Colonic mucosa (tissue), 4 donors: ENCODE results near the gene DPH1. TPM values are rescaled to one million over a fixed set of nuclear protein-coding genes. Genes with fewer than 3 reads are reported as not detected.

Experiments used
- DNase-seq: peaks from one replicate; pipeline ENCODE4 v3.0.0-alpha.2; 2020
- H3K27ac ChIP-seq: fragments of 200-600 bp; one replicate; pipeline ENCODE4 v1.8.0; 2021
- H3K27me3 ChIP-seq: fragments of 200-600 bp; one replicate; pipeline ENCODE4 v1.8.0; 2021
- H3K36me3 ChIP-seq: fragments of 200-600 bp; one replicate; pipeline ENCODE4 v1.8.0; 2021
- H3K4me1 ChIP-seq: fragments of 200-600 bp; one replicate; pipeline ENCODE4 v1.8.0; 2021; ENCODE audit warnings: mild to moderate bottlenecking
- H3K4me3 ChIP-seq: fragments of 200-600 bp; one replicate; pipeline ENCODE4 v1.8.0; 2021
- H3K9ac ChIP-seq, 2 donors: one replicate each; pipeline ENCODE4 v1.7.0; 2013; ENCODE audit warnings: control low read depth in 2 of 2, low read depth in 2 of 2, low read length in 2 of 2
- H3K9me3 ChIP-seq: fragments of 200-600 bp; one replicate; pipeline ENCODE4 v1.8.0; 2021
- intact Hi-C: fragments of 100-400 bp; cut with DNase I; formaldehyde crosslinking; loops from one replicate; pipeline ENCODE4 v1.14.1; 2022
- total RNA-seq, 2 donors: library from RNA; stranded (reverse); fragmentation: NEBNext Ultra II Directional in 1 of 2; extraction: Animal tissue kit (Norgen Biotek cat#: 25700) in 1 of 2; gene quantifications; one replicate each; pipeline ENCODE4 v1.2.1, GENCODE V29; 2021
- TF ChIP-seq, protein P1 (sequence below): fragments of 200-600 bp; IDR thresholded peaks from one replicate; pipeline ENCODE4 v1.8.0; 2022; ENCODE audit warnings: antibody characterized with exemption, mild to moderate bottlenecking
- donor health status: healthy.
- donor health status: DM: no; HTN: no; CAD: no.
- donor health status: DM: no; HTN: no; CAD: no.

Gene DPH1
- total RNA-seq, 2 donors from 2014 or later: 22.7 to 34.4 TPM

- Histone ChIP-seq H3K9ac (peak overlapping the region; percentile 63 to 76), H3K27ac (peak overlapping the region; percentile 71), H3K27me3 (peaks cover 41% of the 10 kb centered on the region), H3K4me1 (peaks cover 13% of the 10 kb centered on the region), H3K4me3 (peak overlapping the region; percentile 59), H3K9me3 (no peaks in the 10 kb centered on the region), H3K36me3 (no peaks in the 10 kb centered on the region)
- TF ChIP-seq, protein P1, sequence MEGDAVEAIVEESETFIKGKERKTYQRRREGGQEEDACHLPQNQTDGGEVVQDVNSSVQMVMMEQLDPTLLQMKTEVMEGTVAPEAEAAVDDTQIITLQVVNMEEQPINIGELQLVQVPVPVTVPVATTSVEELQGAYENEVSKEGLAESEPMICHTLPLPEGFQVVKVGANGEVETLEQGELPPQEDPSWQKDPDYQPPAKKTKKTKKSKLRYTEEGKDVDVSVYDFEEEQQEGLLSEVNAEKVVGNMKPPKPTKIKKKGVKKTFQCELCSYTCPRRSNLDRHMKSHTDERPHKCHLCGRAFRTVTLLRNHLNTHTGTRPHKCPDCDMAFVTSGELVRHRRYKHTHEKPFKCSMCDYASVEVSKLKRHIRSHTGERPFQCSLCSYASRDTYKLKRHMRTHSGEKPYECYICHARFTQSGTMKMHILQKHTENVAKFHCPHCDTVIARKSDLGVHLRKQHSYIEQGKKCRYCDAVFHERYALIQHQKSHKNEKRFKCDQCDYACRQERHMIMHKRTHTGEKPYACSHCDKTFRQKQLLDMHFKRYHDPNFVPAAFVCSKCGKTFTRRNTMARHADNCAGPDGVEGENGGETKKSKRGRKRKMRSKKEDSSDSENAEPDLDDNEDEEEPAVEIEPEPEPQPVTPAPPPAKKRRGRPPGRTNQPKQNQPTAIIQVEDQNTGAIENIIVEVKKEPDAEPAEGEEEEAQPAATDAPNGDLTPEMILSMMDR: no peak
- intact Hi-C loops: loop anchor here (5.0 to 10.0 kb wide), 2 partner anchors 116 to 218 kb away; no protein-coding TSS in a partner anchor
- no peak for DNase-seq
Measured at GRCh38 chr17:2056206-2057174, 26.5 kb downstream of the DPH1 start.

DNA sequence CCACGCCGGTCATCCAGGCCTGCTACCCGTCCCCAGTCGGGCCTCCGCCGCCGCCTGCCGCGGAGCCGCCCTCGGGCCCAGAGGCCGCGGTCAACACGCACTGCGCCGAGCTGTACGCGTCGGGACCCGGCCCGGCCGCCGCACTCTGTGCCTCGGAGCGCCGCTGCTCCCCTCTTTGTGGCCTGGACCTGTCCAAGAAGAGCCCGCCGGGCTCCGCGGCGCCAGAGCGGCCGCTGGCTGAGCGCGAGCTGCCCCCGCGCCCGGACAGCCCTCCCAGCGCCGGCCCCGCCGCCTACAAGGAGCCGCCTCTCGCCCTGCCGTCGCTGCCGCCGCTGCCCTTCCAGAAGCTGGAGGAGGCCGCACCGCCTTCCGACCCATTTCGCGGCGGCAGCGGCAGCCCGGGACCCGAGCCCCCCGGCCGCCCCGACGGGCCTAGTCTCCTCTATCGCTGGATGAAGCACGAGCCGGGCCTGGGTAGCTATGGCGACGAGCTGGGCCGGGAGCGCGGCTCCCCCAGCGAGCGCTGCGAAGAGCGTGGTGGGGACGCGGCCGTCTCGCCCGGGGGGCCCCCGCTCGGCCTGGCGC, 27.3 kb downstream of the DPH1 start:
- TF ChIP-seq, protein P1: no peak
- DNase-seq: no peak
- Histone ChIP-seq H3K4me3 (peak overlapping the region; percentile 59), H3K9ac (peak overlapping the region in 1 of 2 donors; percentile 76), H3K27me3 (peaks cover 35% of the 10 kb centered on the region), H3K36me3 (no peaks in the 10 kb centered on the region), H3K27ac (peak overlapping the region; percentile 50), H3K4me1 (peaks cover 13% of the 10 kb centered on the region), H3K9me3 (no peaks in the 10 kb centered on the region)
- intact Hi-C loops: loop anchor here (5.0 to 10.0 kb wide), 2 partner anchors 115 to 218 kb away; no protein-coding TSS in a partner anchor

- Histone ChIP-seq H3K4me1 (peaks cover 13% of the 10 kb centered on the region), H3K4me3 (peak overlapping the region; percentile 59), H3K9ac (peak overlapping the region; percentile 40 to 73), H3K27me3 (peaks cover 35% of the 10 kb centered on the region), H3K9me3 (no peaks in the 10 kb centered on the region), H3K36me3 (no peaks in the 10 kb centered on the region), H3K27ac (peak overlapping the region; percentile 50)
- no peak for DNase-seq
- TF ChIP-seq, protein P1: no peak
- intact Hi-C loops: loop anchor here (5.0 to 10.0 kb wide), 2 partner anchors 114 to 217 kb away; no protein-coding TSS in a partner anchor
Measured at GRCh38 chr17:2057760-2058585, 28.0 kb downstream of the DPH1 start.

- intact Hi-C loops: loop anchor here (5.0 to 10.0 kb wide), 2 partner anchors 113 to 216 kb away; no protein-coding TSS in a partner anchor
- Histone ChIP-seq H3K4me3 (peak overlapping the region; percentile 59), H3K27me3 (peaks cover 32% of the 10 kb centered on the region), H3K9me3 (no peaks in the 10 kb centered on the region), H3K27ac (peak overlapping the region; percentile 67), H3K4me1 (peaks cover 13% of the 10 kb centered on the region), H3K9ac (peak overlapping the region; percentile 40 to 73), H3K36me3 (no peaks in the 10 kb centered on the region)
- peak; percentile 86 for DNase-seq
- TF ChIP-seq, protein P1: peak; percentile 80
Measured at GRCh38 chr17:2058586-2059546, 28.9 kb downstream of the DPH1 start.
